Measurements from ENCODE around the gene STN1.

STN1 gene

GRCh38 chr10:103892181-103892580 lies 25.8 kb downstream of the STN1 start:
- DNase-seq = no peak

- no peak for DNase-seq
Measured at GRCh38 chr10:103890688-103891087, 27.3 kb downstream of the STN1 start.

- no peak for DNase-seq
Measured at GRCh38 chr10:103890194-103890658, 27.8 kb downstream of the STN1 start.

- no peak for DNase-seq
Measured at GRCh38 chr10:103889121-103889720, 28.8 kb downstream of the STN1 start.

- peak; percentile 77 for DNase-seq
Measured at GRCh38 chr10:103888113-103888841, 29.7 kb downstream of the STN1 start.

GRCh38 chr10:103885617-103886016 lies 32.4 kb downstream of the STN1 start:
- peak; percentile 73 for DNase-seq

DNA sequence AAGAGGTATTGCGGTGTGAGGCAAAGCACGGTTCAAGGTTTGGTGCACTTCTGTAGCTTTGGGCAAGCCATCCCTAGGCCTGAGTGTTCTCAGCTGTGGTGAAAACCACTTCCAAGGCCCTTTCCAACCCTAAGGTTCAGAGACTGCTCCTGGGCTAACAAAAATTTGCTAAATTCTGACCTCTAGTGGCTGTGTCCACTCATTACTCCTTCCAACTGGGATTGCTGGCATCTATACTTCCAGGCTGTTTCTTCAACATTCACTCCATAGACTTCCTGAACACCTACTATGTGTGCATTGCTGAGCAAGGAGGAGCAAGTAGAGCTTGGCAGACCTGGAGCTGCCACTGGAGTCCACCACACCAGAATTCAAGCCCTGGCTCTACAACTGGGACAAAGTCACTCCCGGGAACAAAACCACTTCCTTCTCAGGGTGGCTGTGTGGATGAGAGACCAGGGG lies 33.3 kb downstream of the STN1 start:
- DNase-seq = peak; percentile 68

GRCh38 chr10:103882285-103883007 lies 35.5 kb downstream of the STN1 start:
- DNase-seq = no peak

DNA sequence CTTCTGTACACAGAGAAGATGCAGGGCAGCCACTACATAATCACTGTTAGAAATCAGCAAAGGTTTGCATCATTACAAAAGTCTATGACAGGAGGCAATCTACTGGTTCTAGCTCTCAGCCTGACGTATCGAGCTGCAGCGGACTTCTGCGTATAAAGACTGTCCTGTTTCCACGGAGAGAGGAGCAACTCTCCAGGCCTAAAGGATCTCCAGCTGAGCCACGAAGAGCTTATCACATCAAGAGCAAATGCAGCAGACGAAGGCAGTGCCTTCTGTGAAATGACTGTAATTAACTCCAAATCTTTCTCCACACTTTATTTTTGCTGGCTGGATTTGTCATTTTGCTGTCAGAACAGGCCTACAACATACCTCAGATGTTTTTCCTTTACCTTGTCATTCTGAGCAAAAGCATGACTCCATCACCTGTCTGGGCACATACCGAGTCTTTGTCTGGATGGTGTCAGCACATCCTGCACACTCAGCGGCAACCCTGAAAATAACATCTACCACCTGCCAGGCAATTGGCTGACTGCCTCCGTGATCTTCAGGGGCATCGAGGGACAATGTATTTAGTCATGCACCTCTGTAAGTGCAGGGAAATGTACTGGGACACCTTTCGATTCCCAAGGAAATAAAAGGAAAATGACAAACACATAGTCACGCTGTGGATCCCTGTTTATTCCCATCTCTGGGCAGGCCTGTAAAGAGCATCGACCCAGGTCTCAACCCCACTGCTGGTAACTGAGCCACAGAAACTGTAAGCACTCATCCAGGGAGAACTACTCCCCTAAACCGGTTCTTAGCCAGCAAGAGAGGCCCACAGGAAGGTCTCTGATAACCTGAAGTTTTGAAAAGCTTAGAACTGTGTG lies 36.3 kb downstream of the STN1 start:
- no peak for DNase-seq

DNA sequence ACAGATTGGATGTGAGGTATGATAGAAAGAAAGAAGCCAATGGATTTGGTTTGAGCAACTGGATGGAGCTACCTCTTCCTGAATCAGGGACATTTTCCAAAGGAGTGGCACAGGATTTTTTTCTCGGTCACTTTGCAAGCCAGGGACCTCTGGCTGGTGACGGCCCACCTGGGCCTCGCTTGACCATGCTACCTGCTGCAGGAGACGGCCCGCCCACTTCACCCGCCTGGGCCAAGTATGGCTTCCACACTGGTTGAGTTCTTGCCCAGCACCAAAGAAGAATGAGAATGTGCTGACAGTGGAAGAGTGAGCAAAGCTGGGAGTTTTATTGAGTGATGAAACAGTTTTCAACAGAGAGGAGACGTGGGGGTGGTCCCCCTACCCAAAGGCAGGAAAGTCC lies 38.2 kb downstream of the STN1 start:
- DNase-seq = no peak

- DNase-seq = no peak
Measured at GRCh38 chr10:103879409-103879808, 38.6 kb downstream of the STN1 start.

- DNase-seq = no peak
Measured at GRCh38 chr10:103877861-103878260, 40.1 kb downstream of the STN1 start.

GRCh38 chr10:103876155-103876554 lies 41.8 kb downstream of the STN1 start:
- no peak for DNase-seq

GRCh38 chr10:103874730-103875129 lies 43.3 kb downstream of the STN1 start:
- DNase-seq = no peak

DNA sequence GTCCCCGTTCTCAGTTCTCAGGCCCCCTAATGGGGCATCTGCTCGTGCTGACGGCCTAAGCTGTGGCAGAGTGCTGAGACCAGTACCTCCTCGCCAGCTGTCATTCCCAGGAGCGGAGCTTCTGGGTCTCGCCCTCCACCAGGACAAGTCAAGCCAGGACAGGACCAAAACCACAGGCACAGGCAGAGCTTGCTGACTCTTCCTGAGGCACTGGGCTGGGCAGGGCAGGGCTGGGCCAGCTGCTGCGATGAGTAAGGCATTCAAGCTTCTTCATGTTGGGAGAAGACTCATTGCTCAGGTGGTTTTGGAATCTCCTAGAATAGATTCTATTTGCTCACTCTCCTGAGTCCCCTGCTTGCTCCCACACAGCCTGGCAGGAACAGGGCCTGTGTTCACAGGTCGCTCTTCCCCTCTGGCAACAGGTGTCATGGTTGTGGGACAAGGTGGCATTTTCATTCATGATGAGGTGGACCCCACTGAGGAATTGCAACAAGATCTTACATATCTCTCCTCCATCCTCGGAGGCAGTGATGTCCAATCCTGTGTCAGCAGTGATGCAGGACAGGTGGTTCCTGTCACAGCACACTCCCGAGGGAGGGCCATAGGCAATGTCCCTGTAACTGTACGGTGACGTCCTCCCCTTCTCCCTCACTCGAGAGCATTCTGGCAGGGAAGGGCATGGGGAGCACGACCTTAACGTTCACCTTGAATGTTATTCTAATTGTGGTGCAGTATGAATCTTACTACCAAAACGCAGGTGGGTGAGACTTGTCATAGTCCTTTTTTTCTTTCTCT lies 45.6 kb downstream of the STN1 start:
- DNase-seq = no peak

DNA sequence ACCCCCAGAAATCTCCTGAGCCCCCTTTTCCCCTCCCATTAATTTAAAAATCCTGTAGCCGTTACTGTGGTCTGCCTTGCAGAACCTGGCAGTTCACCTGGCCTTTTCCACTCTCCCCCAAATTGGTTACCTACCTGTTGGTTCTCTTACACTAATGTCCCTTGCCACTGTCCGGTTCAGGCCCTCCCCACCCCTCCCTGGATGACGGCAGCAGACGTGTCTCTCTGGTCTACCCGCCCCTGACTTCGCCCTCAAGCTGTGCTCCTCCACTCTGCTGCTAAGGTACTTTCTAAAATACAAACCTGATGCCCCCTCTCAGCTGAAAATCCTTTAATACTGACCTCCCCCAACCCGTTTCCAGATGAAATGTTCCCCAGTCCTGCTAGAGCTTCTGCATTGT lies 47.0 kb downstream of the STN1 start:
- DNase-seq = no peak

DNA sequence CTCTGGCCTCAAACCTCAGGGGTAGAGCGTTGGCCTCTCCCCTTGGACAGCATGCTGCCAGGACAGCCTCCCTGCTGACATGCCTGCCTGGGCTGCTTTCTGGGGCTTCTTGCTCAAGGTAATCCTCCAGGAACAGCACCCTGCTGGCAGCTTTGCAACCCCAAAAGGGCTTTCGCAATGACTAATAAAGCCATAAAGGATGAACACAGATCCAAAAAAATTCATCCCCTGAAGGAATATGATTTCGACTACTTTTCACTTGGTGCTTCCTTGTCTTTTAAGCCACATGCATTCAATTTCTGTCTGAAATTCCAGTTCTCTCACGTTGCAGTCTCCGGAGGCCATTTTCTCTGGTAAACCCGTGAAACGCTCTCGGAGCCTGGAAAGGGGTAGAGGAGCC lies 47.5 kb downstream of the STN1 start:
- DNase-seq = peak; percentile 77

DNA sequence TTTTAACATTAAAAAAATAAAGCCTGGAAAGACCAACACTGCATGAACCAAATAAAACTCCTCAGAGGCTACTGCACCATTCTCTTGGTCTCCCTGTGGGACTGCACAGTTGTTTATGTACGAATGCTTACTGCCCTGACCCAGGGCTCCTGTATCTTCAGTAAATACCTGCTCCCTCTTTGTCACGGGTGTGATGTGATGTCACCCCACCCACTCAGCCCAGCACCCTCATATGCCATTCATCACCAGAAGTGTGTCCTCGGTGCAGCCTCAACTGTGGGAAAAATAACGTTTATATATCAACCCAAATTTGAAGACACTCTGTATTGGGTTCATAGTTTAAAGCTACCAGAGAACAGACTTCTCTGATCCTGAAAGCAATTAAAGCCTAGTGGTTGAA lies 48.6 kb downstream of the STN1 start:
- no peak for DNase-seq

GRCh38 chr10:103868200-103868599 lies 49.8 kb downstream of the STN1 start:
- DNase-seq = no peak

GRCh38 chr10:103861505-103861904 lies 56.5 kb downstream of the STN1 start:
- DNase-seq = peak; percentile 42

DNA sequence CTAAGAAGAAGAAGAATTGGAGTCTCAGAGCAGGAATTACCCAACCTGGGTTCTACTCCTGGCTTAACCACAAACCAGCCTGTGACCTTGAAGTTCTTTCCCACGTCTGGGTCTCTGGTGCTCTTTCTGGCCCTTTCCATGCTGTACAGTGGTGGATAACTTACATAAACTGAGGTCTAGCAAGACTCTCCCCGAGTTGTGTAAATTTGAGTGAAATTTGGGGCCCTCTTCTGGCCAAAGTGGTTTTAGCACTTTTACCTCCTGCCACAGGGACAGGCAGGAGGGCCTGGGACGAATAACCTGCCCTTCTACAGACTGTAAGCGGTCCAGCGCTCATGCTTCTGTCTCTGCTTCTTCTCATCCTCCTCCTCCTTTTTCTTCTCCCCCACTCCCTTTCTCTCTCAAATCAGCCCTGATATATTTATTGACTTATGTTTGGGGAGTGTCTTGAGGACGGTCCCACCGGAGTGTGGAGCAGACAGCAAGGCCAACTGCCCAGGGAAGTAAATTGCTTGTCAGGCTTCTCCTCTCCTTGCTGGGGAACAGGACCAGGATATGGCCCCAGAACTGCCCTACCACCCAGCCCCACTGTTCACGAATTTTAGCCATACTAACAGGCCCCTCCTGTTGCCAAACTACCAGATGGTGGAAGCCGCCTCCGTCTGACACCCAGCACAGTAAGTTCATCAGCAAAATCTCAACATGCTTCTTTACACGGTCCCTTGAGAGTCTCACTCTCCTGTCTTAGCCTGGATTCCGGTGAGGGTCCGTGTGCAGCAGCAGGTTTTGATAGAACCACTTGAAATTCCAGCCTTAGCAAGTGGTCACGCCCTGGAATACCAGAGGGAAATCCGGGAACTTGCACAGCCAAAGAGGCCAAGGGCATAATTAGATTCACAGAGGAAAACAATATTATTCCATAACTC lies 58.6 kb downstream of the STN1 start:
- peak; percentile 74 for DNase-seq

Measured in fibroblast of skin of scalp (primary cell).